Neural cell (in vitro differentiated cells): ENCODE data around the gene TPST2. TPM values are rescaled to one million over a fixed set of nuclear protein-coding genes. Genes with fewer than 3 reads are reported as not detected.

ENCODE experiments used
- H2AFZ ChIP-seq: fragments of 200-600, 300-800 bp; sonication (generic), shearing (Covaris generic); 2 replicates; pipeline ENCODE4 v1.6.0; 2014; ENCODE audit warnings: low read depth, mild to moderate bottlenecking, antibody characterized with exemption, low read length, moderate library complexity
- H3F3A ChIP-seq: fragments of 200-600 bp; shearing (Covaris generic); 2 replicates; pipeline ENCODE4 v1.6.1; 2016; ENCODE audit warnings: mild to moderate bottlenecking, moderate library complexity, mixed read lengths, antibody characterized with exemption, low read length; ENCODE audit not compliant: insufficient read depth, poor library complexity, severe bottlenecking
- H3K27ac ChIP-seq: fragments of 200-600, 300-800 bp; sonication (generic), shearing (Covaris generic); 2 replicates; pipeline ENCODE4 v1.5.1; 2014; ENCODE audit warnings: mild to moderate bottlenecking, low read length, moderate library complexity
- H3K27me3 ChIP-seq: fragments of 300-800, 200-600 bp; sonication (generic), shearing (Covaris generic); 2 replicates; pipeline ENCODE4 v1.6.0; 2014; ENCODE audit warnings: mild to moderate bottlenecking, low read depth, low read length, moderate library complexity; ENCODE audit not compliant: insufficient read depth
- H3K36me3 ChIP-seq: fragments of 300-800, 200-600 bp; sonication (generic), shearing (Covaris generic); 2 replicates; pipeline ENCODE4 v1.5.1; 2014; ENCODE audit warnings: mild to moderate bottlenecking, antibody characterized with exemption, low read length, moderate library complexity; ENCODE audit not compliant: insufficient read depth
- H3K4me2 ChIP-seq: fragments of 300-800, 200-600 bp; sonication (generic), shearing (Covaris generic); 2 replicates; pipeline ENCODE4 v1.6.0; 2014; ENCODE audit warnings: mild to moderate bottlenecking, low read length
- H3K4me3 ChIP-seq: fragments of 300-800, 200-600 bp; sonication (generic), shearing (Covaris generic); 2 replicates; pipeline ENCODE4 v1.5.1; 2014; ENCODE audit warnings: mild to moderate bottlenecking, low read length, moderate library complexity
- H3K79me2 ChIP-seq: fragments of 200-600 bp; shearing (Covaris generic); replicated peaks from 2 replicates; pipeline ENCODE4 v1.6.0; 2014; ENCODE audit warnings: mild to moderate bottlenecking, low read length, moderate library complexity; ENCODE audit not compliant: insufficient read depth
- H3K9ac ChIP-seq: fragments of 300-800, 200-600 bp; sonication (generic), shearing (Covaris generic); 2 replicates; pipeline ENCODE4 v1.6.1; 2016; ENCODE audit warnings: mild to moderate bottlenecking, low read length, mixed read lengths
- H3K9me2 ChIP-seq: fragments of 200-600 bp; shearing (Covaris generic); 2 replicates; pipeline ENCODE4 v1.6.1; 2016; ENCODE audit warnings: mild to moderate bottlenecking, low read length, mixed read lengths; ENCODE audit not compliant: insufficient read depth
- H3K9me3 ChIP-seq: fragments of 200-600, 300-800 bp; sonication (generic), shearing (Covaris generic); 2 replicates; pipeline ENCODE4 v1.6.1; 2016; ENCODE audit warnings: mild to moderate bottlenecking, mixed run types, low read length, moderate library complexity, mixed read lengths
- H4K20me1 ChIP-seq: fragments of 200-600 bp; shearing (Covaris generic); 2 replicates; pipeline ENCODE4 v1.6.1; 2016; ENCODE audit warnings: mild to moderate bottlenecking, mixed run types; ENCODE audit not compliant: insufficient read depth
- EP300 ChIP-seq: fragments of 450-650 bp; conservative IDR thresholded peaks from 2 replicates; pipeline ENCODE4 v1.6.1; 2014; ENCODE audit warnings: antibody characterized with exemption, mild to moderate bottlenecking, moderate library complexity; ENCODE audit not compliant: poor library complexity, severe bottlenecking
- EZH2 ChIP-seq: fragments of 200-600, 300-800 bp; shearing (Covaris generic), sonication (generic); IDR thresholded peaks from 2 replicates; pipeline ENCODE4 v1.6.1; 2014; ENCODE audit warnings: antibody characterized with exemption, low read length, borderline replicate concordance, mild to moderate bottlenecking; ENCODE audit not compliant: insufficient read depth, poor library complexity, severe bottlenecking
- MXI1 ChIP-seq: fragments of 450-650 bp; conservative IDR thresholded peaks from 2 replicates; pipeline ENCODE4 v1.6.1; 2014; ENCODE audit warnings: antibody characterized with exemption, mild to moderate bottlenecking; ENCODE audit not compliant: poor library complexity, severe bottlenecking
- POLR2AphosphoS5 ChIP-seq: IDR thresholded peaks from 2 replicates; pipeline ENCODE4 v1.6.1; 2012
- RAD21 ChIP-seq: fragments of 450-650 bp; conservative IDR thresholded peaks from 2 replicates; pipeline ENCODE4 v1.6.1; 2014; ENCODE audit warnings: antibody characterized with exemption, mild to moderate bottlenecking, moderate library complexity
- SMC3 ChIP-seq: fragments of 450-650 bp; conservative IDR thresholded peaks from 2 replicates; pipeline ENCODE4 v1.6.1; 2014; ENCODE audit warnings: antibody characterized with exemption, mild to moderate bottlenecking, moderate library complexity; ENCODE audit not compliant: poor library complexity
- TAF1 ChIP-seq: IDR thresholded peaks from 2 replicates; pipeline ENCODE4 v1.6.1; 2012; ENCODE audit warnings: low read depth
- polyA plus RNA-seq: library from polyadenylated mRNA; depleted of rRNA; stranded (reverse); fragments of >200 nt; gene quantifications from 2 replicates; pipeline ENCODE4 v1.2.3, GENCODE V29; 2014
- TF ChIP-seq, protein P1 (sequence below): IDR thresholded peaks from 2 replicates; pipeline ENCODE4 v1.6.1; 2012; ENCODE audit warnings: borderline replicate concordance
- TF ChIP-seq, protein P2 (sequence below): fragments of 450-650 bp; IDR thresholded peaks from 2 replicates; pipeline ENCODE4 v1.5.1; 2014; ENCODE audit warnings: antibody characterized with exemption, mild to moderate bottlenecking, moderate library complexity; ENCODE audit not compliant: poor library complexity, severe bottlenecking

Gene TPST2
- polyA plus RNA-seq, 1 donor from 2014 or later: 16.6 TPM

DNA sequence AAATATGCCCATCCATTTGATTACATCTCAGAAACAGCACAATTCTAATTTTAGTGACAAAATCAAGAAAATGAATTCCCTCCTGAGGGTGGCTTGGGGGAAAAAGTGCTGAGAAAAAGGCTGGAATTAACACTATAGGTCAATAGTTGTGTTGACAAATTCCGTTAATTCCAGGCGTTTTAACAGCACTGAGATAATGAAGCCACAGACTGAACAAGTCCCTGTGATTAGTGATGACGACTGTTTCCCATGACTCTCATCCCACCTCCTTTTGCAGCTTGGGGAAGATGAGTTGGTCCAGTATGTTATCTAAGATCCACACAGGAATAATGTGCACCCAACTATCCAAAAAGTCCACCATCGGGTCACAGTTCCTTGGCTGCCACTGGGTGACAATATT is 93.5 kb downstream of the TPST2 start:
- Histone ChIP-seq H3K4me3 (no peak overlapping the region), H3K27ac (no peak overlapping the region), H4K20me1 (no peaks in the 10 kb centered on the region), H3F3A (no peaks in the 10 kb centered on the region), H3K9ac (no peak overlapping the region), H3K4me2 (no peak overlapping the region), H2AFZ (no peak overlapping the region), H3K9me3 (no peaks in the 10 kb centered on the region), H3K36me3 (peaks cover 3% of the 10 kb centered on the region), H3K79me2 (no peaks in the 10 kb centered on the region), H3K27me3 (no peaks in the 10 kb centered on the region), H3K9me2 (no peaks in the 10 kb centered on the region)
- TF ChIP-seq EP300: no peak
- TF ChIP-seq SMC3: no peak
- TF ChIP-seq, protein P1, sequence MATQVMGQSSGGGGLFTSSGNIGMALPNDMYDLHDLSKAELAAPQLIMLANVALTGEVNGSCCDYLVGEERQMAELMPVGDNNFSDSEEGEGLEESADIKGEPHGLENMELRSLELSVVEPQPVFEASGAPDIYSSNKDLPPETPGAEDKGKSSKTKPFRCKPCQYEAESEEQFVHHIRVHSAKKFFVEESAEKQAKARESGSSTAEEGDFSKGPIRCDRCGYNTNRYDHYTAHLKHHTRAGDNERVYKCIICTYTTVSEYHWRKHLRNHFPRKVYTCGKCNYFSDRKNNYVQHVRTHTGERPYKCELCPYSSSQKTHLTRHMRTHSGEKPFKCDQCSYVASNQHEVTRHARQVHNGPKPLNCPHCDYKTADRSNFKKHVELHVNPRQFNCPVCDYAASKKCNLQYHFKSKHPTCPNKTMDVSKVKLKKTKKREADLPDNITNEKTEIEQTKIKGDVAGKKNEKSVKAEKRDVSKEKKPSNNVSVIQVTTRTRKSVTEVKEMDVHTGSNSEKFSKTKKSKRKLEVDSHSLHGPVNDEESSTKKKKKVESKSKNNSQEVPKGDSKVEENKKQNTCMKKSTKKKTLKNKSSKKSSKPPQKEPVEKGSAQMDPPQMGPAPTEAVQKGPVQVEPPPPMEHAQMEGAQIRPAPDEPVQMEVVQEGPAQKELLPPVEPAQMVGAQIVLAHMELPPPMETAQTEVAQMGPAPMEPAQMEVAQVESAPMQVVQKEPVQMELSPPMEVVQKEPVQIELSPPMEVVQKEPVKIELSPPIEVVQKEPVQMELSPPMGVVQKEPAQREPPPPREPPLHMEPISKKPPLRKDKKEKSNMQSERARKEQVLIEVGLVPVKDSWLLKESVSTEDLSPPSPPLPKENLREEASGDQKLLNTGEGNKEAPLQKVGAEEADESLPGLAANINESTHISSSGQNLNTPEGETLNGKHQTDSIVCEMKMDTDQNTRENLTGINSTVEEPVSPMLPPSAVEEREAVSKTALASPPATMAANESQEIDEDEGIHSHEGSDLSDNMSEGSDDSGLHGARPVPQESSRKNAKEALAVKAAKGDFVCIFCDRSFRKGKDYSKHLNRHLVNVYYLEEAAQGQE: no peak
- no peak for TF ChIP-seq MXI1
- no peak for TF ChIP-seq EZH2
- no peak for TF ChIP-seq POLR2AphosphoS5
- no peak for TF ChIP-seq RAD21
- TF ChIP-seq TAF1: no peak
- TF ChIP-seq, protein P2, sequence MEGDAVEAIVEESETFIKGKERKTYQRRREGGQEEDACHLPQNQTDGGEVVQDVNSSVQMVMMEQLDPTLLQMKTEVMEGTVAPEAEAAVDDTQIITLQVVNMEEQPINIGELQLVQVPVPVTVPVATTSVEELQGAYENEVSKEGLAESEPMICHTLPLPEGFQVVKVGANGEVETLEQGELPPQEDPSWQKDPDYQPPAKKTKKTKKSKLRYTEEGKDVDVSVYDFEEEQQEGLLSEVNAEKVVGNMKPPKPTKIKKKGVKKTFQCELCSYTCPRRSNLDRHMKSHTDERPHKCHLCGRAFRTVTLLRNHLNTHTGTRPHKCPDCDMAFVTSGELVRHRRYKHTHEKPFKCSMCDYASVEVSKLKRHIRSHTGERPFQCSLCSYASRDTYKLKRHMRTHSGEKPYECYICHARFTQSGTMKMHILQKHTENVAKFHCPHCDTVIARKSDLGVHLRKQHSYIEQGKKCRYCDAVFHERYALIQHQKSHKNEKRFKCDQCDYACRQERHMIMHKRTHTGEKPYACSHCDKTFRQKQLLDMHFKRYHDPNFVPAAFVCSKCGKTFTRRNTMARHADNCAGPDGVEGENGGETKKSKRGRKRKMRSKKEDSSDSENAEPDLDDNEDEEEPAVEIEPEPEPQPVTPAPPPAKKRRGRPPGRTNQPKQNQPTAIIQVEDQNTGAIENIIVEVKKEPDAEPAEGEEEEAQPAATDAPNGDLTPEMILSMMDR: no peak

DNA sequence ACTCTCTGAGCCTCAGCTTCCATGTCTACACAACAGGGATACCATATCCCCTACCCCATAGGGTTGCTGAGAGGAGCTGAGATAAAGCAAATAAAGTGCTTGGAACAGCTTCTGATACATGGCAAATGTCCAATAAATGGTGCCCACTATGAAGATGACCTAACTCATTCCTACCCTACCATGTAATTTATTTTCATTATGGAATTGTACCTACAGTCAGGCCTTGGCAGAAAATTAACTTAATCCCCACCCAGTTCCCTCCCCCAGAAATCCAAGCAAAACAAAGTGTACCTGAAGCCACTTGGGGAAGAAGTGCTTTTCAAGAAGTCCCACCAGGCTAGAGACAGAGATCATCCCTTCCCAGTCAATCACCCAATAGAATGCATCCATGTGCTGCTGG is 95.4 kb downstream of the TPST2 start:
- H3F3A ChIP-seq: no peaks in the 10 kb centered on the region
- H3K9ac ChIP-seq: no peak overlapping the region
- H3K9me3 ChIP-seq: no peaks in the 10 kb centered on the region
- no peak overlapping the region for H3K4me2 ChIP-seq
- H3K36me3 ChIP-seq: no peaks in the 10 kb centered on the region
- no peak overlapping the region for H3K4me3 ChIP-seq
- H4K20me1 ChIP-seq: no peaks in the 10 kb centered on the region
- no peak overlapping the region for H3K27ac ChIP-seq
- H2AFZ ChIP-seq: no peak overlapping the region
- H3K79me2 ChIP-seq: no peaks in the 10 kb centered on the region
- H3K27me3 ChIP-seq: no peaks in the 10 kb centered on the region
- no peaks in the 10 kb centered on the region for H3K9me2 ChIP-seq
- TF ChIP-seq TAF1 (no peak), EP300 (no peak)
- TF ChIP-seq, protein P1: no peak
- TF ChIP-seq, protein P2: no peak
